WERI-Rb-1 (cell line): ENCODE results near the gene ATRIP.
A peak's percentile ranks its signal among the peaks of the same experiment; 100 is the strongest.
"Not testable (repeated sequence)": the region's sequence is repeated elsewhere in the genome, so short reads cannot be mapped to it uniquely, and the experiment has no call there.

ENCODE experiments used
- DNase-seq: peaks from one replicate; pipeline ENCODE4 v3.0.0-alpha.2; 2020
- H3K27ac ChIP-seq: fragments of 250-450 bp; sonication (Bioruptor Pico); 2 replicates; pipeline ENCODE4 v1.5.1; 2020; ENCODE audit warnings: mild to moderate bottlenecking, moderate library complexity
- H3K27me3 ChIP-seq: fragments of 250-450 bp; sonication (Bioruptor Pico); 2 replicates; pipeline ENCODE4 v1.5.1; 2021; ENCODE audit warnings: mild to moderate bottlenecking, low read depth, moderate library complexity; ENCODE audit not compliant: insufficient read depth, severe bottlenecking
- H3K36me3 ChIP-seq: fragments of 250-450 bp; sonication (Bioruptor Pico); 2 replicates; pipeline ENCODE4 v1.5.1; 2020; ENCODE audit warnings: mild to moderate bottlenecking, moderate library complexity
- H3K4me3 ChIP-seq: 2 replicates; pipeline ENCODE4 v1.5.1; 2011; ENCODE audit warnings: low read depth, mild to moderate bottlenecking, control low read depth, low read length
- H3K9me3 ChIP-seq: fragments of 250-450 bp; sonication (Bioruptor Pico); 2 replicates; pipeline ENCODE4 v1.5.1; 2021; ENCODE audit warnings: mild to moderate bottlenecking, moderate library complexity; ENCODE audit not compliant: severe bottlenecking
- CTCF ChIP-seq: IDR thresholded peaks from 2 replicates; pipeline ENCODE4 v1.5.1; 2011; ENCODE audit warnings: low read depth, mild to moderate bottlenecking, control low read depth, inconsistent platforms, low read length

Gene ATRIP

DNA sequence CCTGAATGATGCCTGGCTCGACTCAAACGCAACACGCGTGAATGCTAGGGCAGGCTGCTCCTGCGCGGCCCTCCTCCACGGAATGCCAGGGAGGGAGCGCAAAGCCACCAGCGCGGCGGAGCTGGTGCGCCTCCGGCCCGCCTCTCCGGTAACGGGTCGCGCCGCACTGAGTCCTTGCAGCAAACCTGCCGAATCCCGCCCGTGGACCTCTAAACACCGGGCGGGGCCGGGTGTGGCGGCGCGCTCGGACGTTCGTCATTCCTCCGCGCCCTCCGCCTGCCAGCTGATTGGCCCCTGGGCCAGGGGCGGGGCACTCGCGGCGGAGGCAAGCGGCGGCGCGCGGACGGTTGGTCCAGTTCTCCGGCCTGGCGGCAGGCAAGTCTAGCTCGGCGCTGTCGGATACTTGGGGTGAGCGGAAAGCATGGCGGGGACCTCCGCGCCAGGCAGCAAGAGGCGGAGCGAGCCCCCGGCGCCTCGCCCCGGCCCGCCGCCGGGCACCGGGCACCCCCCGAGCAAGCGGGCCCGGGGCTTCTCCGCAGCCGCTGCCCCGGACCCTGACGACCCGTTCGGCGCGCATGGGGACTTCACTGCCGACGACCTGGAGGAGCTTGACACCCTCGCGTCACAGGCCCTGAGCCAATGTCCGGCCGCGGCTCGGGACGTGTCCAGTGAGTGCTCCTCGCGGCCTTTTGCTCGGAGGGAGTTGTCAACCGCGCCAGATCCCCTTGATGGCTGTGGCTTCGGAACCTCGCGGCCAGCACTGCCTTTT, at the start of gene ATRIP:
ATRIP (plus strand) TSS at position 313 of the 769 bp plus-strand sequence; CDS start at position 422, 109 bp downstream.
- H3K9me3 ChIP-seq: no peaks in the 10 kb centered on the region
- no peak for TF ChIP-seq CTCF
- peak; percentile 92 for DNase-seq
- H3K27ac ChIP-seq: peak within 1 kb of the TSS; percentile 75
- H3K27me3 ChIP-seq: no peaks in the 10 kb centered on the region
- H3K4me3 ChIP-seq: peak within 1 kb of the TSS; percentile 82
- H3K36me3 ChIP-seq: peaks cover 36% of the 10 kb centered on the region

DNA sequence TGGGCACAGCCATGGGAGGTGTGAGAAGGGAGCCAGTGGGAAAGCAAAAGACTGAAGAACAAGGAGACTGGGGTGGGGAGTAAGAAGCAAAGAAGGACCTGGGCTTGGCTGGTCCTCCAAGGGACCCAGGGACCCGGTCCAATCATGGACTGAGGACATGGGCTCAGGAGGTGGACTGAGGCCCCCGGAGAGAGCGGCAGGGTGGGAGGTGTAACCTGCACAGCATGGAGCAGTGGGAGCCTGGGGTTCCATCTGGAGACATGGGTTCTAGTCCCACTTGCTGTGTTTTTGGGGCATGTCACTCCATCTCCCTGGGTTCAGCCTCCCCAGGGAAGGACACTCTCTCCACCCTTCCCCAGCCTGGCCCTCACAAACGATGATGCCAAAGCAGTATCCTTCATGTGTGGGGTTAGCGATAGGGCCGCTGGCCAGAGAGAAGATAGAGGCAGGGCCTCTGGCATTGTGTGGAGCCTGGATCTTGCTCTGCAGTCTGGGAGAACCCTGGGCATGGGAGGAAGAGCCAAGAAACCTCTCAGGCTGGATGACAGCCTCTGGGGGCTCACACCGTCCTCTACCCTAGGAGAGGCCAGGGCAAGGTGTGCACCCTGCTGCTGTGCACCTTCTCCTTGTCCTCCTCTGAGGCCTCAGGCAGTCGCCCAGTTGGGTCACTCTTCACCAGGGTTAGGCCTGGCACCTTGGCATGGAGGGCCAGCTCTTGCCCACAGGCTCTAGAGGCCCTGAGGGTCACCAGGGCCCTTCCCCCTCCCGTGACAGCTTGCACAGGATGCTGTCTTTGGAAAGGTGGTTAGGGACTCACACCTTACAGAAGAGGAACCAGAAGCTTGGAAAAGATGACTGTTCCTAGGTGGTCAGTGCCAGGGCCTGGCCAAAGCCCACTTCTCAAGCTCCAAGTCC, 48.5 kb upstream of the ATRIP start:
- no peak for TF ChIP-seq CTCF
- H3K4me3 ChIP-seq: no peak overlapping the region
- H3K27me3 ChIP-seq: no peaks in the 10 kb centered on the region
- H3K36me3 ChIP-seq: no peaks in the 10 kb centered on the region; the same call in none of the 2 replicates
- H3K27ac ChIP-seq: no peak overlapping the region
- no peaks in the 10 kb centered on the region for H3K9me3 ChIP-seq
- DNase-seq: peak; percentile 4

DNA sequence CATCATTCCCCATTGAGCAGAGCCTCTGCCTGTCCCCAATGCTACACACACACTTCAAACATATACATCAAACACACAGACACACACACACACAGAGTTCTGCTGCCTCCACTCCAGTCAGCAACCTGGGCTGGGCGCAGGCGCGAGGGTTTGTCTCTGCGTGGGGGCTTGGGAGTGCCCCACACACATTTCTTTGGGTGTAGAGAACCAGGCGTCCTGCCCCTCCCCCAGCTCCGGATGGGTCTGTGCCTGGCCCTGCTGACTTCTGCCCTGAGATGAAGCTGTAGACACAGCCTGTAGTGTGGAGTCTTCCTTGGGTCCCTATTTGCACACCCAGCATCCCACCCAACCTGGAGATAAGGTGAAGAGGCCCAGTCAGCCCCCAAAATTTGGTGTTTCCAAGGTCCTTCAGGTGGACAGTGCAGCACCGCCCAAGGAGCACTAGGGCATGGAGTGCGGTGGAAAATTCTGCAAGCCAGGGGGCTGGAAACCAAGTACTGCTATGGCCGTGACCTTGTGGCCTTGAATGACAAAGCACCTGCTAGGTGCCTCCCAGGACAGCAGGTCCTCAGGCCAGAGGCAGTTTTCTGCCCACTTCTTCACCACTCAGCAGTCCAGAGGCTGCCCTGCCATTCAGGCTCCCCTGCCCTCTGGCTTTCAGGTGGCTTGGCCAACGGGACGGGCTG, 47.7 kb upstream of the ATRIP start:
- no peaks in the 10 kb centered on the region for H3K9me3 ChIP-seq
- H3K27ac ChIP-seq: no peak overlapping the region
- H3K27me3 ChIP-seq: no peaks in the 10 kb centered on the region
- peaks cover 5% of the 10 kb centered on the region for H3K36me3 ChIP-seq
- no peak for TF ChIP-seq CTCF
- H3K4me3 ChIP-seq: no peak overlapping the region
- DNase-seq: peak; percentile 6

DNA sequence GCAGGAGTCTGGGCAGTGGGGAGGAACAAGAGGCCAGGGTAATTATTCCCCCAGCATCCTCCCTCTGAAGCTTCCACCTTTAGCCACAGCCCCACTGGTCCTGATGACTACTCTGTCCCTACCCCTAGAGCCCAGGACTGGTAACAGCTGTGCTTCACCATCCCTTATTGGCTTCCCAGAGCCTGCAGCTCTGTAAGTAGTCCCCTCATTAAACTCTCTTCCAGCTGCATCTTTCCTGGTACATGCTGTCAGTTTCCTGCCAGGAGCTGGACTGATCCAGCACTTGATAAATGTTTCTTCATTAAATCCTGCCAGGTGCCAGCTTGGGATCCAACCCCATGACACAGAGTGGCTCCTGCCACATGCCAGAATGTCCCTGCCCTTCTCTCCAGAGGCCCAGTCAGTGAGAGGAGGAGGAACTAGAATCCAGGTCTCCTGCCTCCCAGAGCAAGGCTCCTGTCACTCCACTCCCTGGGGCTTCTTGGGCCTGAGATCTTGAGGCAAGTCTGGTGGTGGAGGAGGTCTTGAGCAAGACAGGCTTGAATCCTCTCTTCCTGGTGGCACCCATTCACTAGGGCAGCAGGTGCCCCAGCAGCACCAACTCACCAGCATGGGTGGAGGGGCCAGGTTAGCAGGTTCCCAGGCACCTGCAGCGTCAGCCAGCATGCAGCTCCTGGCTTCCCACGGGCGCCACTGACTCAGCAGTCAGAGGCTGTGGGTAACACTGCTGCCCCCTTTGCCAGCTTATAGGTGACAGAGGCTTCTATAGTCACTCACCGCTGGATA, 47.0 kb upstream of the ATRIP start:
- Histone ChIP-seq H3K27ac (no peak overlapping the region), H3K27me3 (no peaks in the 10 kb centered on the region), H3K4me3 (no peak overlapping the region), H3K9me3 (no peaks in the 10 kb centered on the region), H3K36me3 (peaks cover 12% of the 10 kb centered on the region)
- TF ChIP-seq CTCF: no peak
- peak; percentile 10 for DNase-seq

DNA sequence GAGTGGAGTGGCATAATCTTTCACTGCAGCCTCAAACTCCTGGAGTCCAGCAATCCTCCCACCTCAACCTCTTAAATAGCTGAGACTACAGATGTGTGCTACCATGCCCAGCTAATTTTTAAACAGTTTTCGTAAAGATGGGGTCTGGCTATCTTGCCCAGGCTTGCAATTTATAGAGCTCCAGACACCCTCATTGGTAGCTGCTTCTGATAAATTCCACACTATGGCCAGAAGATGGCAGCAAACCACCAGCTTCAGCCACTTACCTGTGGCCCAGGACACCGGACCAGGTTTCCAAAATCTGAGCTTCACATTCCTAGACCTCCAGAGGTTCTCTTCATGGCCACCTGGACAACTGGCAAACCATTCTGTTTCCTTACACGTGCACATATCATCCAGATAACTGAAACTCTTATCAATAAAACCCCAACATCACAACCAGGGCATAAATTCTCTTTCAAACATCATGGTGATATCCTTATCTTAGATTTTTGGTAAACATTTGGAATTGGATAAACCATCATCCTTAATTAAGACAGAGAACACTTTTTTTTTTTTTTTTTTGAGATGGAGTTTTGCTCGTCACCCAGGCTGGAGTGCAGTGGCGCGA, 45.6 kb upstream of the ATRIP start:
- no peaks in the 10 kb centered on the region for H3K27me3 ChIP-seq
- no peak overlapping the region for H3K27ac ChIP-seq
- no peaks in the 10 kb centered on the region for H3K9me3 ChIP-seq
- peaks cover 23% of the 10 kb centered on the region for H3K36me3 ChIP-seq
- DNase-seq: peak; percentile 55
- peak; percentile 69 for TF ChIP-seq CTCF
- no peak overlapping the region for H3K4me3 ChIP-seq

DNA sequence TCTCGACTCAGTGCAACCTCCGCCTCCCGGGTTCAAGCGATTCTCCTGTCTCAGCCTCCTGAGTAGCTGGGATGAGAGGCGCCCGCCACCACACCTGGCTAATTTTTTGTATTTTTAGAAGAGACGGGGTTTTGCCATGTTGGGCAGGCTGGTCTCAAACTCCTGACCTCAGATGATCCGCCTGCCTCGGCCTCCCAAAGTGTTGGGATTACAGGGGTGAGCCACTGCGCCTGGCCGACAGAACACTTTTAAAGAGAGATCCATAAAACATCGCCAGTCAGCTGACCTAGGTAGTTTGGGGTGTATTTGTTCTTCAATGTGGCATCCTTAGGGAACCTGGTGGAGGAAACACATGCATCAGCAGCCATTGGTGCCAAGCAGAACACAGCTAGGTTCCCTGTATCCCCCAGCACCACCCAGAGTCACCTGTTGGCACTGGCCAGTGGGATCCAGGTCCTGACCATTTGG, 45.1 kb upstream of the ATRIP start:
- H3K27ac ChIP-seq, DNase-seq: not testable (repeated sequence)

More for the DNA sequence above, 45.1 kb upstream of the ATRIP start:
- peaks cover 28% of the 10 kb centered on the region for H3K36me3 ChIP-seq
- not testable (repeated sequence) for H3K9me3 ChIP-seq, H3K27me3 ChIP-seq, H3K4me3 ChIP-seq
